Stimulated activated CD4-positive, alpha-beta T cell treated with anti-CD3 and anti-CD28 coated beads, Interleukin-12 subunit alpha, Interleukin-12 subunit beta, amount 100 ng/mL, for 24 hours (primary cell): ENCODE measurements around the gene KANK4.

Experiments used
- DNase-seq, 2 experiments: peaks; one replicate each; pipeline ENCODE4 v3.0.0-alpha.2; 2020; ENCODE audit warnings: low read depth in 2 of 2

The KANK4 gene

GRCh38 chr1:62318756-62319544 lies at the start of gene KANK4:
Gene KANK4 (minus strand): TSS chr1:62319434. CDS start chr1:62281564, 37,870 bp downstream.
- DNase-seq = no peak

- DNase-seq = no peak
Measured at GRCh38 chr1:62368989-62369388, 49.8 kb upstream of the KANK4 start.

GRCh38 chr1:62367005-62367557 lies 47.8 kb upstream of the KANK4 start:
- DNase-seq = no peak

GRCh38 chr1:62364721-62365120 lies 45.5 kb upstream of the KANK4 start:
- DNase-seq = no peak

- no peak for DNase-seq
Measured at GRCh38 chr1:62362926-62363325, 43.7 kb upstream of the KANK4 start.

- DNase-seq = no peak
Measured at GRCh38 chr1:62362061-62362917, 43.1 kb upstream of the KANK4 start.

- DNase-seq = no peak
Measured at GRCh38 chr1:62361431-62361830, 42.2 kb upstream of the KANK4 start.

- DNase-seq = no peak
Measured at GRCh38 chr1:62358665-62359373, 39.6 kb upstream of the KANK4 start.

- DNase-seq = no peak
Measured at GRCh38 chr1:62357916-62358315, 38.7 kb upstream of the KANK4 start.

- DNase-seq = no peak
Measured at GRCh38 chr1:62356257-62356835, 37.1 kb upstream of the KANK4 start.

GRCh38 chr1:62355095-62355494 lies 35.9 kb upstream of the KANK4 start:
- DNase-seq = no peak

- no peak for DNase-seq
Measured at GRCh38 chr1:62353853-62354252, 34.6 kb upstream of the KANK4 start.

- no peak for DNase-seq
Measured at GRCh38 chr1:62352387-62352786, 33.2 kb upstream of the KANK4 start.

GRCh38 chr1:62349470-62350233 lies 30.4 kb upstream of the KANK4 start:
- DNase-seq = no peak

- DNase-seq = no peak
Measured at GRCh38 chr1:62346886-62347285, 27.7 kb upstream of the KANK4 start.

GRCh38 chr1:62343911-62344310 lies 24.7 kb upstream of the KANK4 start:
- no peak for DNase-seq

GRCh38 chr1:62342270-62342669 lies 23.0 kb upstream of the KANK4 start:
- DNase-seq = no peak

- DNase-seq = no peak
Measured at GRCh38 chr1:62341615-62342014, 22.4 kb upstream of the KANK4 start.

- DNase-seq = no peak
Measured at GRCh38 chr1:62341089-62341488, 21.9 kb upstream of the KANK4 start.

GRCh38 chr1:62337706-62338631 lies 18.7 kb upstream of the KANK4 start:
- DNase-seq = no peak
